HepG2 (cell line): ENCODE data around the gene C11orf21. TPM values are rescaled to one million over a fixed set of nuclear protein-coding genes. Genes with fewer than 3 reads are reported as not detected.

ENCODE experiments used
- CAMTA2 ChIP-seq: sonication (generic); formaldehyde crosslinking; IDR thresholded peaks from 2 replicates; pipeline ENCODE4 v1.4.0; 2020; ENCODE audit warnings: mild to moderate bottlenecking, missing genetic modification reagents, borderline replicate concordance
- IRF2 ChIP-seq: IDR thresholded peaks from 2 replicates; pipeline ENCODE4 v1.6.1; 2018; ENCODE audit warnings: missing genetic modification reagents, missing compliant biosample characterization
- LCORL ChIP-seq, 2 experiments: fragments of 450-650 bp in 1 of 2; sonication (generic) in 1 of 2; formaldehyde crosslinking in 1 of 2; IDR thresholded peaks; 2 replicates each; pipeline versions ENCODE4 v1.5.0 to v1.6.1; 2017 to 2020; ENCODE audit warnings: antibody characterized with exemption in 1 of 2, missing genetic modification reagents in 1 of 2
- MEIS1 ChIP-seq: sonication (generic); formaldehyde crosslinking; IDR thresholded peaks from 2 replicates; pipeline ENCODE4 v1.9.0; 2021; ENCODE audit warnings: mild to moderate bottlenecking, missing genetic modification reagents, moderate library complexity, borderline replicate concordance
- MLLT10 ChIP-seq: sonication (generic); formaldehyde crosslinking; IDR thresholded peaks from 2 replicates; pipeline ENCODE4 v1.4.0; 2020; ENCODE audit warnings: missing genetic modification reagents
- MXI1 ChIP-seq: IDR thresholded peaks from 3 replicates; pipeline ENCODE4 v1.6.1; 2012; ENCODE audit warnings: low read depth, low read length, inconsistent platforms, borderline replicate concordance
- NAIF1 ChIP-seq: sonication (generic); formaldehyde crosslinking; IDR thresholded peaks from 2 replicates; pipeline ENCODE4 v1.5.0; 2020; ENCODE audit warnings: mild to moderate bottlenecking, missing genetic modification reagents, borderline replicate concordance
- NFYC ChIP-seq: IDR thresholded peaks from 2 replicates; pipeline ENCODE4 v1.6.1; 2016; ENCODE audit warnings: missing genetic modification reagents, missing compliant biosample characterization
- PAX8 ChIP-seq: sonication (generic); formaldehyde crosslinking; IDR thresholded peaks from 2 replicates; pipeline ENCODE4 v1.8.0; 2022; ENCODE audit warnings: mild to moderate bottlenecking, missing genetic modification reagents, borderline replicate concordance
- PTBP1 ChIP-seq: fragments of 200-400 bp; formaldehyde crosslinking; IDR thresholded peaks from 2 replicates; pipeline ENCODE4 v1.6.1; 2018; ENCODE audit warnings: low read length, low read depth; ENCODE audit not compliant: poor library complexity, severe bottlenecking
- SAP130 ChIP-seq: IDR thresholded peaks from 2 replicates; pipeline ENCODE4 v1.6.1; 2016; ENCODE audit warnings: low read depth
- SNRNP70 ChIP-seq: fragments of 200-400 bp; formaldehyde crosslinking; IDR thresholded peaks from 2 replicates; pipeline ENCODE4 v1.6.1; 2017; ENCODE audit warnings: mild to moderate bottlenecking, low read depth, low read length, moderate library complexity
- STAG1 ChIP-seq: sonication (generic); formaldehyde crosslinking; IDR thresholded peaks from 2 replicates; pipeline ENCODE4 v1.4.0; 2020; ENCODE audit warnings: missing genetic modification reagents
- ZC3H13 ChIP-seq: sonication (generic); formaldehyde crosslinking; IDR thresholded peaks from 2 replicates; pipeline ENCODE4 v1.8.1; 2023; ENCODE audit warnings: mild to moderate bottlenecking, missing genetic modification reagents, moderate library complexity
- ZNF180 ChIP-seq: sonication (generic); formaldehyde crosslinking; IDR thresholded peaks from 2 replicates; pipeline ENCODE4 v1.4.0; 2020; ENCODE audit warnings: low read depth, missing genetic modification reagents, borderline replicate concordance
- ZNF225 ChIP-seq: sonication (generic); formaldehyde crosslinking; IDR thresholded peaks from 2 replicates; pipeline ENCODE4 v1.4.0; 2020; ENCODE audit warnings: mild to moderate bottlenecking, missing genetic modification reagents
- ZNF260 ChIP-seq: sonication (generic); formaldehyde crosslinking; IDR thresholded peaks from 2 replicates; pipeline ENCODE4 v1.4.0; 2020; ENCODE audit warnings: missing genetic modification reagents, low read depth, mild to moderate bottlenecking, borderline replicate concordance
- ZSCAN25 ChIP-seq: sonication (generic); formaldehyde crosslinking; IDR thresholded peaks from 2 replicates; pipeline ENCODE4 v1.8.0; 2022; ENCODE audit warnings: mild to moderate bottlenecking, missing genetic modification reagents
- polyA plus RNA-seq, 8 experiments: library from polyadenylated mRNA; depleted of rRNA in 3 of 8; stranded (reverse) in 7 of 8; unstranded in 1 of 8; fragments of >200 nt; fragmentation: Illumina TruSeq in 4 of 8; extraction: Trizol in 4 of 8; gene quantifications; 2 replicates each; pipeline versions ENCODE4 v1.2.1 to v1.2.3, GENCODE V29; 2011 to 2016; ENCODE audit warnings: low read depth in 4 of 8, missing spikeins in 1 of 8, mixed read lengths in 1 of 8; ENCODE audit not compliant: insufficient read depth in 1 of 8
- total RNA-seq, 5 experiments: library from RNA; depleted of rRNA; stranded (reverse); fragments of >200 nt; fragmentation: Illumina TruSeq; extraction: Trizol; gene quantifications; 2 replicates each; pipeline ENCODE4 v1.2.3, GENCODE V29; 2016; ENCODE audit warnings: low read depth in 1 of 5
- TF ChIP-seq, protein P1 (sequence below): sonication (generic); formaldehyde crosslinking; IDR thresholded peaks from 2 replicates; pipeline ENCODE4 v1.9.0; 2021; ENCODE audit warnings: missing genetic modification reagents, mild to moderate bottlenecking, borderline replicate concordance
- TF ChIP-seq, protein P2 (sequence below): sonication (generic); formaldehyde crosslinking; conservative IDR thresholded peaks from 2 replicates; pipeline ENCODE4 v1.8.0; 2022; ENCODE audit warnings: missing genetic modification reagents
- TF ChIP-seq, protein P3 (sequence below): sonication (generic); formaldehyde crosslinking; IDR thresholded peaks from 2 replicates; pipeline ENCODE4 v1.4.0; 2020; ENCODE audit warnings: missing genetic modification reagents, mild to moderate bottlenecking, borderline replicate concordance
- TF ChIP-seq, protein P4 (sequence below): sonication (generic); formaldehyde crosslinking; IDR thresholded peaks from 2 replicates; pipeline ENCODE4 v1.4.0; 2020; ENCODE audit warnings: missing genetic modification reagents

Gene C11orf21
- total and polyA plus RNA-seq, 2 of the 13 experiments (the other 11 are each of a cell fraction or from before 2014, with no cell fraction given) = 0.08 TPM; not detected in 1

DNA sequence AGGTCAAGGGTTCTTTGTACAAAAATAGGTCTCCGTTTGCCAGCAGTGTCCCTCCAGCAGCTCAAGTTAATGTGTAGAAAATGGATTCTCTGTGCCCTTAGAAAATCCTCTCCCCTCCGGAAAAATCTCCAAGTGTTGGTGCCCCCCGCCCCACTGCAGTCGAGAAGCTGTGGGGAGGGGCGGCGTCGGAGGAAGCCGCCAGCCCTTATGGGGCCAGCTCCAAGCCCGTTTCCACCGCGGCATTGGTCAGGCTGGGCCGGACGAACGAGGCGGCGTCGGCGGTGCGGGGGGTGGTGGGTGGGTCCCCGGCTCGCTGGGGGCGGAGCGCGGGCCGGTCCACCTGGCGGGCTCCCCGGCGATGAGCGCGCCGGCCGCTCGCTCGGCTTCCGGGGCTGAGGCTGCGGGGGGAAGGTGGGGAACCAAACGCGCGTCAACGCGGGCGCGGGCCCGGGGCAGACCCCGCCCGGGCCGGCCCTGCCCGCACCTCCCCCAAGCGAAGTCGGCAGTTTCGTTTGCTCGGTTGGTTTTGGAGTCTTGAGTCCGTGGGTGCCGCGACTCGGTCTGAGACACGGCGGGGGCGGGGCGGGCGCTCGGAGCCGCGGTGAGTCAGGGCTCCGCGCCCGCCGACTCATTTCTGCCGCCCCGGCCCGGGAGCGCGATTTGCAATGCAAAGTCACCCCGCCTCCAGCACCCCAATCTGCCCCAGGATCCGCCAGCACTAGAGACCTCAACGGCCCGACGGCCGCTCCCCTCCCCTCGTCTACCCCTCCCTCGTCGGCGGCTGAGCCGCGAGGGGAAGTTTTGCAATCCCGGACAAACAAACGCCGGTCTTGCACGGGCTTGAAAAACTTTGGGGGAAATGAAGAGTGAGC lies 32.8 kb downstream of the C11orf21 start (continued):
- TF ChIP-seq, protein P1, sequence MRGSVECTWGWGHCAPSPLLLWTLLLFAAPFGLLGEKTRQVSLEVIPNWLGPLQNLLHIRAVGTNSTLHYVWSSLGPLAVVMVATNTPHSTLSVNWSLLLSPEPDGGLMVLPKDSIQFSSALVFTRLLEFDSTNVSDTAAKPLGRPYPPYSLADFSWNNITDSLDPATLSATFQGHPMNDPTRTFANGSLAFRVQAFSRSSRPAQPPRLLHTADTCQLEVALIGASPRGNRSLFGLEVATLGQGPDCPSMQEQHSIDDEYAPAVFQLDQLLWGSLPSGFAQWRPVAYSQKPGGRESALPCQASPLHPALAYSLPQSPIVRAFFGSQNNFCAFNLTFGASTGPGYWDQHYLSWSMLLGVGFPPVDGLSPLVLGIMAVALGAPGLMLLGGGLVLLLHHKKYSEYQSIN (CRISPR knock-in tag) = no peak
- TF ChIP-seq IRF2 (CRISPR knock-in tag) (peak; percentile 35; the same call in 1 of the 2 replicates), SAP130 (CRISPR knock-in tag) (peak; percentile 47; the same call in 1 of the 2 replicates), ZC3H13 (CRISPR knock-in tag) (no peak), SNRNP70 (no peak), CAMTA2 (CRISPR knock-in tag) (no peak), MEIS1 (no peak), MXI1 (no peak), ZNF225 (CRISPR knock-in tag) (no peak), LCORL (IDR thresholded peaks at IDR 0.05) (no peak), LCORL (CRISPR knock-in tag; IDR thresholded peaks at IDR 0.05) (peak; percentile 32; the same call in 1 of the 2 replicates), MLLT10 (CRISPR knock-in tag) (no peak), ZSCAN25 (CRISPR knock-in tag) (no peak), NAIF1 (CRISPR knock-in tag) (no peak), ZNF180 (no peak), PTBP1 (no peak), ZNF260 (CRISPR knock-in tag) (no peak), PAX8 (CRISPR knock-in tag) (no peak), NFYC (no peak), STAG1 (CRISPR knock-in tag) (no peak)
- TF ChIP-seq, protein P2, sequence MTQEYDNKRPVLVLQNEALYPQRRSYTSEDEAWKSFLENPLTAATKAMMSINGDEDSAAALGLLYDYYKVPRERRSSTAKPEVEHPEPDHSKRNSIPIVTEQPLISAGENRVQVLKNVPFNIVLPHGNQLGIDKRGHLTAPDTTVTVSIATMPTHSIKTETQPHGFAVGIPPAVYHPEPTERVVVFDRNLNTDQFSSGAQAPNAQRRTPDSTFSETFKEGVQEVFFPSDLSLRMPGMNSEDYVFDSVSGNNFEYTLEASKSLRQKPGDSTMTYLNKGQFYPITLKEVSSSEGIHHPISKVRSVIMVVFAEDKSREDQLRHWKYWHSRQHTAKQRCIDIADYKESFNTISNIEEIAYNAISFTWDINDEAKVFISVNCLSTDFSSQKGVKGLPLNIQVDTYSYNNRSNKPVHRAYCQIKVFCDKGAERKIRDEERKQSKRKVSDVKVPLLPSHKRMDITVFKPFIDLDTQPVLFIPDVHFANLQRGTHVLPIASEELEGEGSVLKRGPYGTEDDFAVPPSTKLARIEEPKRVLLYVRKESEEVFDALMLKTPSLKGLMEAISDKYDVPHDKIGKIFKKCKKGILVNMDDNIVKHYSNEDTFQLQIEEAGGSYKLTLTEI (CRISPR knock-in tag) = no peak
- TF ChIP-seq, protein P3, sequence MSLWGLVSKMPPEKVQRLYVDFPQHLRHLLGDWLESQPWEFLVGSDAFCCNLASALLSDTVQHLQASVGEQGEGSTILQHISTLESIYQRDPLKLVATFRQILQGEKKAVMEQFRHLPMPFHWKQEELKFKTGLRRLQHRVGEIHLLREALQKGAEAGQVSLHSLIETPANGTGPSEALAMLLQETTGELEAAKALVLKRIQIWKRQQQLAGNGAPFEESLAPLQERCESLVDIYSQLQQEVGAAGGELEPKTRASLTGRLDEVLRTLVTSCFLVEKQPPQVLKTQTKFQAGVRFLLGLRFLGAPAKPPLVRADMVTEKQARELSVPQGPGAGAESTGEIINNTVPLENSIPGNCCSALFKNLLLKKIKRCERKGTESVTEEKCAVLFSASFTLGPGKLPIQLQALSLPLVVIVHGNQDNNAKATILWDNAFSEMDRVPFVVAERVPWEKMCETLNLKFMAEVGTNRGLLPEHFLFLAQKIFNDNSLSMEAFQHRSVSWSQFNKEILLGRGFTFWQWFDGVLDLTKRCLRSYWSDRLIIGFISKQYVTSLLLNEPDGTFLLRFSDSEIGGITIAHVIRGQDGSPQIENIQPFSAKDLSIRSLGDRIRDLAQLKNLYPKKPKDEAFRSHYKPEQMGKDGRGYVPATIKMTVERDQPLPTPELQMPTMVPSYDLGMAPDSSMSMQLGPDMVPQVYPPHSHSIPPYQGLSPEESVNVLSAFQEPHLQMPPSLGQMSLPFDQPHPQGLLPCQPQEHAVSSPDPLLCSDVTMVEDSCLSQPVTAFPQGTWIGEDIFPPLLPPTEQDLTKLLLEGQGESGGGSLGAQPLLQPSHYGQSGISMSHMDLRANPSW (CRISPR knock-in tag) = no peak
- TF ChIP-seq, protein P4, sequence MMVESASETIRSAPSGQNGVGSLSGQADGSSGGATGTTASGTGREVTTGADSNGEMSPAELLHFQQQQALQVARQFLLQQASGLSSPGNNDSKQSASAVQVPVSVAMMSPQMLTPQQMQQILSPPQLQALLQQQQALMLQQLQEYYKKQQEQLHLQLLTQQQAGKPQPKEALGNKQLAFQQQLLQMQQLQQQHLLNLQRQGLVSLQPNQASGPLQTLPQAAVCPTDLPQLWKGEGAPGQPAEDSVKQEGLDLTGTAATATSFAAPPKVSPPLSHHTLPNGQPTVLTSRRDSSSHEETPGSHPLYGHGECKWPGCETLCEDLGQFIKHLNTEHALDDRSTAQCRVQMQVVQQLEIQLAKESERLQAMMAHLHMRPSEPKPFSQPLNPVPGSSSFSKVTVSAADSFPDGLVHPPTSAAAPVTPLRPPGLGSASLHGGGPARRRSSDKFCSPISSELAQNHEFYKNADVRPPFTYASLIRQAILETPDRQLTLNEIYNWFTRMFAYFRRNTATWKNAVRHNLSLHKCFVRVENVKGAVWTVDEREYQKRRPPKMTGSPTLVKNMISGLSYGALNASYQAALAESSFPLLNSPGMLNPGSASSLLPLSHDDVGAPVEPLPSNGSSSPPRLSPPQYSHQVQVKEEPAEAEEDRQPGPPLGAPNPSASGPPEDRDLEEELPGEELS (CRISPR knock-in tag) = peak; percentile 81
